Activated naive CD4-positive, alpha-beta T cell treated with anti-CD3 and anti-CD28 coated beads, Interleukin-2, amount 50 U/mL, for 16 hours (primary cell): ENCODE data around the gene SLC1A6.
"Not testable (repeated sequence)": the region's sequence is repeated elsewhere in the genome, so short reads cannot be mapped to it uniquely, and the experiment has no call there.

Experiments
- DNase-seq: peaks from one replicate; pipeline ENCODE4 v3.0.0-alpha.2; 2020

SLC1A6 gene

GRCh38 chr19:14979476-14980255 lies at the start of gene SLC1A6:
TSS of gene SLC1A6 (minus strand) at chr19:14979864. CDS start at chr19:14972910, 6,954 bp downstream.
- DNase-seq = no peak

GRCh38 chr19:15028490-15028889 lies 48.8 kb upstream of the SLC1A6 start:
- DNase-seq = no peak

DNA sequence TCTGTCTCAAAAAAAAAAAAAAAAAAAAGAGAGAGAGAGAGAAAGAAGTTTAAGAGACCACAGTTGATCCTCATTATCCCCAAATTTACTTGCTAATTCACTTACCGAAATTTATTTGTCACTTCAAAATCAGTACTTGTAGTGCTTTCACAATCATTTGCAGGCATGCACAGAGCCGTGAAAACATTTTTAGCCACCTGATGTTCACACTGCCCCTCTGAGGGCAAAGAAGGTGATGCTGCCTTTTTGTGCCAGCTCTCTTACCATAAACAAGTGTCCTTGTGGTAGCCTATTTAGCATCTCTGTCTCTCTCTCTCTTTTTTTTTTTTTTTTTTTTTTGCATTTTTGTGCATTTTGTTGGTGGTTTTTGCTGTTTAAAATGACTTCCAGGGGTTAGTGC lies 45.6 kb upstream of the SLC1A6 start:
- no peak for DNase-seq

- DNase-seq = no peak
These were observed 43.1 kb upstream of the SLC1A6 start for GRCh38 chr19:15022752-15023151.

- no peak for DNase-seq
These were observed 41.8 kb upstream of the SLC1A6 start for GRCh38 chr19:15021286-15022007.

- not testable (repeated sequence) for DNase-seq
These were observed 39.2 kb upstream of the SLC1A6 start for GRCh38 chr19:15018836-15019235.

DNA sequence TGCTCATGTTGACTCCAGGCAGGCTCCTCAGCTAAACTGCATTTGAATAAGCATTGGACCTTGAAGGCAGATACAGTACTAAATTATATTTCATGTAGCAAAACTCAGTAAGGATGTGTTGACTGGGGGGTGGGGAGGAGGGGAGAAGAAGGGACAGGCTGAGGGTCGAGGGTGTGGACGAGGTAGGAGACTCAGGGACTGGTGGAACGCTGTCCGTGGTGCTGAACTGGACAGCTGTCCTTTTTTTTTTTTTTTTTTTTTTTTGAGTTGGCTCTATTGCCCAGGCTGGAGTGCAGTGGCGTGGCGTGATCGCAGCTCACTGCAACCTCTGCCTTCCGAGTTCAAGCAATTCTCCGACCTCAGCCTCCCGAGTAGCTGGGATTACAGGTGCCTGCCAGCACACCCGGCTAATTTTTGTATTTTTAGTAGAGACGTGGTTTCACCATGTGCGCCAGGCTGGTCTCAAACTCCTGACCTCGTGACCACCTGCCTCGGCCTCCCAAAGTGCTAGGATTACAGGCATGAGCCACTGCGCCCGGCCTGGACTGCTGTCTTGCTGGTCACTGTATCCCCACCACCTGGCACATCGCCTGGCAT lies 36.4 kb upstream of the SLC1A6 start:
- DNase-seq = no peak

GRCh38 chr19:15014579-15014978 lies 34.9 kb upstream of the SLC1A6 start:
- no peak for DNase-seq

- DNase-seq = no peak
These were observed 31.0 kb upstream of the SLC1A6 start for GRCh38 chr19:15010501-15011300.

DNA sequence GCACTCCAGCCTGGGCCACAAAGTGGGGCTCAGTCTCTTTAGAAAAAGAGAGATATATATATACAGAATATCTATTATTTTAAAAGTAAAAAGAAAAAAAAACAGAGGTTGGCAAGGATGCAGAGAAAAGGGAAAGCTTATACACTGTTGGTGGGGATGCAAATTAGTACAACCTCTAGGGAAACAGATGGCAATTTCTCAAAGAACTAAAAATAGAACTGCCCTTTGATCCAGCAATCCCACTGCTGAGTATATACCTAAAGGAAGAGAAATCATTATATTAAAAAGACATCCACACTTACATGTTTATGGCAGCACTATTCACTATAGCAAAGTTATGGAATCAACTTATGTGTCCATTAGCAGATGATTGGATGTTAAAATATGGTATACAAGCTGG lies 28.6 kb upstream of the SLC1A6 start:
- no peak for DNase-seq

DNA sequence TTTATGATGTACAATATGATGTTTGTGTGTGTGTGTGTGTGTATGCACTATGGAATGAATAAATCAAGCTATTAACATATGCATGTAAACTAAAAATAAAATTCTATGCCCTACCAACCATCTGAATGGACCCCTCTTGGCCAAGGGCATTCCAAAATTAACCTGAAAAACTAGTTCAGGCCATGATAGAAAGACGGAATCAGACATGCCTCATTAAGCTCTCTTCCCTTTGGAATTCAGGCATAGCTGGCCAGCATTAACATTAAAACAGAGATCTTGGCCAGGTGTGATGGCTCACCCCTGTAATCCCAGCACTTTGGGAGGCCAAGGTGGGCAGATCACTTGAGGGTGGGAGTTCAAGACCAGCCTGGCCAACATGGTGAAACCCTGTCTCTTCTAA lies 18.3 kb upstream of the SLC1A6 start:
- DNase-seq = no peak

GRCh38 chr19:14992780-14993179 lies 13.1 kb upstream of the SLC1A6 start:
- DNase-seq = no peak

- no peak for DNase-seq
These were observed 5.5 kb upstream of the SLC1A6 start for GRCh38 chr19:14985133-14985532.

DNA sequence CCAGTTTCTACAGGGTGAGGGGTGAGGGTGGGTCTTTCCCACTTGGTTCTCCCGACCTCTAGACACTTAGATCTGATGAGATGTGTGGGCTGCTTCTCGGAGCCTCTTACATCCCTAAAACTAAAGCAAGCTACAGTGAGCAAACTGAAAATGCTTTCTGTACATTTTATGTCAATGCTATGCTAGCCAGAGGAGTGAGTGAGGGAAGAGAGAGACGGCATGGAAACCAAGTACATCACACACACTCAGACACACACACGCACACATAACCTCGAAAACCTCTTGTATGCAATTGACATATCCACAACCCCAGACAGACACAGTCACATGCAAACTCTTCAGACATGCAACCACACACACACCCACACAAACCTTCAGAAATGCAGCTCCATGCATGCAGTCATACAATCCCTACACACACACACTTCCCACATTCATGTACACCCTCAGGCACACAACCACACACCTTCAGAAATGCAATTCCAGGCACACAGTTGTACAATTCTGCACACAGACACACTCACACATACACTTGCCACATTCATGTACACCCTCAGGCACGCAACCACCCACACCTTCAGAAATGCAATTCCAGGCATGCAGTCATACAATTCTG lies 1.4 kb downstream of the SLC1A6 start:
- DNase-seq = no peak

DNA sequence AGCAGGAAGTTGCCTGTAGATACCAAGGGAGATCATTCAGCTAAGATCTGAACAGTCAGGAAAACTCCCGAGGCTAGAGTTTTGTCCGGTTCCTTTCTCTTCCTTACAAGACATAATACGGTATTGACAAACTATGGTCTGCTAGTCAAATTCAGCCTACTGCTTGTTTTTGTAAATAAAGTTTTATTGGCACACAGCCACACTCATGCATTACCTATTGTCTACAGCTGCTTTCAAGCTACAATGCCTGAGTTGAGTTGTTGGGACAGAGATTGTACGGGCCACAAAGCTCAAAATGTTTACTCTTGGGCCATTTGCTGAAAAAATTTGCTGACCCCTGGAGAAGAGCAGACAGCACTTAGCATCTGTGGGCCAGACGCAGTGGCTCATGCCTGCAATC lies 2.5 kb downstream of the SLC1A6 start:
- no peak for DNase-seq

DNA sequence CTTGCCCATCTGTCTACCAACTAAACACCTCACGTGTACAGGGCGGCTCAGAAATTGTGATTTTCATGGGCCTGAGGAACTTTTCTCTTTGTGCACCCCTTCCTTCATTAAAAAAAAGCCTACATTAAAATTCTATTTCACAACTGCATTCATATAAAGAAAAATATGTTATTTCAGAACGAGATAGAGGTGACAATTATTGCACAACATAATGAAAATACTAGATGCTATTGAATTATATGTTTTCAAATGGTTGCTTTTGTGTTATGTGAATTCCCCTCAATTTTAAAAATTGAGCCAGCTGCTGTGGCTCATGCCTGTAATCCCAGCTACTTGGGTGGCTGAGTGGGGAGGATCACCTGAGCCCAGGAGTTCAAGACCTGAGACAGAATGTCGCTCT lies 5.2 kb downstream of the SLC1A6 start:
- DNase-seq = no peak

- DNase-seq = no peak
These were observed 7.0 kb downstream of the SLC1A6 start for GRCh38 chr19:14972676-14973075.

- no peak for DNase-seq
These were observed 8.2 kb downstream of the SLC1A6 start for GRCh38 chr19:14971474-14971873.

- no peak for DNase-seq
These were observed 11.4 kb downstream of the SLC1A6 start for GRCh38 chr19:14968247-14968646.

- DNase-seq = no peak
These were observed 17.5 kb downstream of the SLC1A6 start for GRCh38 chr19:14961956-14962685.

- DNase-seq = no peak
These were observed 20.4 kb downstream of the SLC1A6 start for GRCh38 chr19:14959263-14959662.

GRCh38 chr19:14957464-14957863 lies 22.2 kb downstream of the SLC1A6 start:
- DNase-seq = no peak
